H9 (cell line): ENCODE results near the gene APOBEC2. TPM values are rescaled to one million over a fixed set of nuclear protein-coding genes. Genes with fewer than 3 reads are reported as not detected.
A peak's percentile ranks its signal among the peaks of the same experiment; 100 is the strongest.

Experiments
- DNase-seq: peaks from one replicate; pipeline ENCODE4 v3.0.0-alpha.2; 2017
- H2AFZ ChIP-seq: one replicate; pipeline ENCODE4 v1.6.1; 2013; ENCODE audit warnings: mild to moderate bottlenecking, low read length, control low read depth, moderate library complexity
- H2AK5ac ChIP-seq: 2 replicates; pipeline ENCODE4 v1.6.1; 2013; ENCODE audit warnings: low read length, control low read depth, mixed read lengths; ENCODE audit not compliant: insufficient read length
- H2BK120ac ChIP-seq: one replicate; pipeline ENCODE4 v1.6.1; 2013; ENCODE audit warnings: low read depth, mild to moderate bottlenecking, low read length, control low read depth, inconsistent platforms; ENCODE audit not compliant: poor library complexity, severe bottlenecking
- H2BK12ac ChIP-seq: 2 replicates; pipeline ENCODE4 v1.6.1; 2013; ENCODE audit warnings: low read length, control low read depth, mixed read lengths, low read depth; ENCODE audit not compliant: insufficient read length
- H2BK15ac ChIP-seq: 2 replicates; pipeline ENCODE4 v1.6.1; 2013; ENCODE audit warnings: low read depth, low read length, control low read depth
- H2BK20ac ChIP-seq: one replicate; pipeline ENCODE4 v1.6.1; 2013; ENCODE audit warnings: low read depth, mild to moderate bottlenecking, low read length, control low read depth, inconsistent platforms; ENCODE audit not compliant: poor library complexity, severe bottlenecking
- H2BK5ac ChIP-seq: 2 replicates; pipeline ENCODE4 v1.6.1; 2013; ENCODE audit warnings: low read length, control low read depth, mixed read lengths; ENCODE audit not compliant: insufficient read length
- H3K14ac ChIP-seq: 2 replicates; pipeline ENCODE4 v1.6.1; 2013; ENCODE audit warnings: low read length, control low read depth; ENCODE audit not compliant: insufficient read depth
- H3K18ac ChIP-seq: 2 replicates; pipeline ENCODE4 v1.6.1; 2013; ENCODE audit warnings: low read depth, mild to moderate bottlenecking, mixed read lengths, low read length, control low read depth; ENCODE audit not compliant: insufficient read length
- H3K23ac ChIP-seq: 2 replicates; pipeline ENCODE4 v1.6.1; 2013; ENCODE audit warnings: low read length, control low read depth, mixed read lengths, low read depth; ENCODE audit not compliant: insufficient read length
- H3K23me2 ChIP-seq: 2 replicates; pipeline ENCODE4 v1.6.1; 2013; ENCODE audit warnings: low read depth, mild to moderate bottlenecking, mixed read lengths, low read length, control low read depth; ENCODE audit not compliant: insufficient read length, poor library complexity, severe bottlenecking
- H3K27ac ChIP-seq: 2 replicates; pipeline ENCODE4 v1.5.1; 2013; ENCODE audit warnings: low read length, control low read depth, mixed read lengths, low read depth; ENCODE audit not compliant: insufficient read length
- H3K27me3 ChIP-seq: 2 replicates; pipeline ENCODE4 v1.6.1; 2013; ENCODE audit warnings: low read length, control low read depth, inconsistent platforms; ENCODE audit not compliant: insufficient read depth
- H3K4ac ChIP-seq: 2 replicates; pipeline ENCODE4 v1.6.1; 2013; ENCODE audit warnings: low read depth, mild to moderate bottlenecking, control low read depth, inconsistent platforms, low read length, moderate library complexity
- H3K4me1 ChIP-seq: 2 replicates; pipeline ENCODE4 v1.6.1; 2013; ENCODE audit warnings: low read length, control low read depth, inconsistent platforms; ENCODE audit not compliant: insufficient read depth
- H3K4me2 ChIP-seq: 2 replicates; pipeline ENCODE4 v1.6.1; 2013; ENCODE audit warnings: low read length, control low read depth, mixed read lengths; ENCODE audit not compliant: insufficient read length, insufficient read depth
- H3K56ac ChIP-seq: 2 replicates; pipeline ENCODE4 v1.6.1; 2013; ENCODE audit warnings: low read depth, mild to moderate bottlenecking, mixed read lengths, low read length, control low read depth; ENCODE audit not compliant: insufficient read length
- H3K79me1 ChIP-seq: 2 replicates; pipeline ENCODE4 v1.6.1; 2013; ENCODE audit warnings: low read depth, mild to moderate bottlenecking, moderate library complexity, low read length, control low read depth, inconsistent platforms; ENCODE audit not compliant: insufficient read depth, poor library complexity, severe bottlenecking
- H3K79me2 ChIP-seq: 2 replicates; pipeline ENCODE4 v1.6.1; 2013; ENCODE audit warnings: low read length, control low read depth, inconsistent platforms; ENCODE audit not compliant: insufficient read depth
- H3K9ac ChIP-seq: 2 replicates; pipeline ENCODE4 v1.6.1; 2013; ENCODE audit warnings: low read length, control low read depth, mixed read lengths; ENCODE audit not compliant: insufficient read length; ENCODE audit errors: extremely low read depth
- H3K9me3 ChIP-seq: one replicate; pipeline ENCODE4 v1.6.1; 2013; ENCODE audit warnings: low read depth, low read length, inconsistent platforms; ENCODE audit not compliant: control insufficient read depth
- H3T11ph ChIP-seq: one replicate; pipeline ENCODE4 v1.6.1; 2013; ENCODE audit warnings: mild to moderate bottlenecking, low read length, control low read depth, inconsistent platforms
- H4K20me1 ChIP-seq: one replicate; pipeline ENCODE4 v1.6.1; 2013; ENCODE audit not compliant: control insufficient read depth, insufficient read length, insufficient read depth
- H4K5ac ChIP-seq: 2 replicates; pipeline ENCODE4 v1.6.1; 2013; ENCODE audit warnings: low read depth, mild to moderate bottlenecking, mixed read lengths, low read length, control low read depth; ENCODE audit not compliant: insufficient read length
- H4K8ac ChIP-seq: replicated peaks from 2 replicates; pipeline ENCODE4 v1.6.1; 2013; ENCODE audit warnings: low read length, control low read depth, mixed read lengths, low read depth; ENCODE audit not compliant: insufficient read length
- H4K91ac ChIP-seq: 2 replicates; pipeline ENCODE4 v1.6.1; 2013; ENCODE audit warnings: low read depth, mild to moderate bottlenecking, moderate library complexity, mixed read lengths, low read length, control low read depth; ENCODE audit not compliant: insufficient read length
- H3K27ac Mint-ChIP-seq, 3 experiments: 2 replicates in 2 of 3; 3 replicates in 1 of 3; pipeline ENCODE4 v1.8.0; 2020 to 2021; ENCODE audit warnings: mixed read lengths in 3 of 3, mild to moderate bottlenecking in 1 of 3, moderate library complexity in 1 of 3
- H3K27me3 Mint-ChIP-seq: 2 replicates; pipeline ENCODE4 v1.8.0; 2021; ENCODE audit warnings: low read depth, mild to moderate bottlenecking, moderate library complexity, mixed read lengths
- H3K36me3 Mint-ChIP-seq, 3 experiments: 2 replicates in 2 of 3; 3 replicates in 1 of 3; pipeline ENCODE4 v1.8.0; 2020 to 2021; ENCODE audit warnings: low read depth in 3 of 3, mixed read lengths in 3 of 3; ENCODE audit not compliant: insufficient read depth in 1 of 3
- H3K4me1 Mint-ChIP-seq, 2 experiments: 2 replicates each; pipeline ENCODE4 v1.8.0; 2020; ENCODE audit warnings: mixed read lengths in 2 of 2
- H3K4me3 Mint-ChIP-seq, 2 experiments: 2 replicates in 1 of 2; 3 replicates in 1 of 2; pipeline ENCODE4 v1.8.0; 2020 to 2021; ENCODE audit warnings: mild to moderate bottlenecking in 2 of 2, mixed read lengths in 2 of 2, moderate library complexity in 1 of 2
- H3K9me3 Mint-ChIP-seq, 2 experiments: 2 replicates in 1 of 2; 3 replicates in 1 of 2; pipeline ENCODE4 v1.8.0; 2020; ENCODE audit warnings: mild to moderate bottlenecking in 2 of 2, mixed read lengths in 2 of 2, moderate library complexity in 1 of 2
- WGBS: extraction: QIAGEN DNeasy Blood & Tissue Kit; methylation state at CpG from one replicate; pipeline ENCODE4 v1.1.7; 2013; ENCODE audit warnings: missing lambda C conversion rate, low lambda C conversion rate, mixed read lengths; ENCODE audit not compliant: insufficient read length; ENCODE audit errors: extremely low coverage; 5-methylcytosine and 5-hydroxymethylcytosine counted together
- total RNA-seq: library from RNA; stranded (reverse); gene quantifications from 2 replicates; pipeline ENCODE4 v1.2.1, GENCODE V29; 2021
- TF ChIP-seq, protein P1 (sequence below): fragments of 200-600 bp; sonication (generic); conservative IDR thresholded peaks from 3 replicates; pipeline ENCODE4 v1.8.0; 2021; ENCODE audit warnings: antibody characterized with exemption, mild to moderate bottlenecking

The APOBEC2 gene
- total RNA-seq, 1 experiment from 2014 or later: not detected

DNA sequence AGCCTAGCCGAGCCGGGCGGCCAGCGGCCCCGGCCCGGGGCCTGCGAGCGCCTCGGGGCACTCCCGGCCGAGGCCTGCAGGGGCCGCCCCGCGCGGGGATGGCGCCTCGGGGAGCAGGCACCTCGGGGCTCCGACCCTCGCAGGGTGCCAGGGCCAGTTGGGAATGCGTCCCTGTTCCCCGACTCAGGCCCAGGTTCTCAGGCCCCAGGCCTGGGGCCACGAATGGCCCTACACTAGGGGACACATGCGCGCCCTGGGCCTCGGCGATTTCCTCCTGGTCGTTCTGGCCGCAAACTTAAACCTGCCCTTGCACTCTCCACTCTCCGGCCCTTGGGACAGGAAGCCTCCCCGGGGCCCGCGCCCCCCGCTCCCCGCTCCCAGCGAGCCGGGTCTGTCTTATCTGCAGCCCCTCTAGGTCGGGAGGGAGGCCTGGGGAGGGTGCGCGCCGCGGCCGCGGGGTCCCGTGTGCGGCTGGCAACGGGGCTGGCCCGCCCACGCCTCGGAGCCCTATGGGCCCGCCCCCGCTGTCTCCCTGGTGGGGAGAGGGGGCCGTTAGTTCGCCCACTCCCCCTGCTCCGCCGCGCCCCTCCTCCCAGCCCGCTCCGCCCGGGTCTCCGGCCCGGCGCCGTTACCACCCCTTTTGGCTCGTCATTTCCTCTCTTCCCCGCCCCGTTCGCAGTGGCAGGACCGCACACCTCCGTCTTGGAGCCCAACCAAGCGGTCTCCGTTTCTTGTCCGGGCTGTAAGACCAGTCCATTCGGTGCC lies 20.4 kb downstream of the APOBEC2 start:
- Histone ChIP-seq H4K91ac (no peak overlapping the region), H2BK12ac (no peak overlapping the region), H3K27me3 (no peaks in the 10 kb centered on the region), H3K14ac (peak overlapping the region; percentile 89), H3T11ph (no peak overlapping the region), H4K5ac (no peak overlapping the region), H3K4me2 (peak overlapping the region; percentile 100), H3K23me2 (peaks cover 9% of the 10 kb centered on the region), H3K79me1 (no peaks in the 10 kb centered on the region), H3K27ac (peak overlapping the region; percentile 38), H2BK20ac (no peak overlapping the region), H2BK120ac (no peak overlapping the region), H2AK5ac (no peak overlapping the region), H3K56ac (no peak overlapping the region), H3K23ac (no peak overlapping the region), H3K4ac (no peak overlapping the region), H4K8ac (no peak overlapping the region), H2AFZ (no peak overlapping the region), H3K4me1 (no peaks in the 10 kb centered on the region), H3K79me2 (peaks cover 38% of the 10 kb centered on the region), H3K9ac (peak overlapping the region; percentile 91), H2BK5ac (no peak overlapping the region), H2BK15ac (no peak overlapping the region), H3K9me3 (no peaks in the 10 kb centered on the region), H3K18ac (peak overlapping the region; percentile 47), H4K20me1 (no peaks in the 10 kb centered on the region)
- Mint-ChIP-seq H3K4me3 (peak overlapping the region; percentile 91 to 92), H3K36me3 (peaks cover 0 to 31% (median 20%) of the 10 kb centered on the region in 3 experiments; a peak in 5 of 7 replicates), H3K9me3 (no peaks in the 10 kb centered on the region; a peak in 1 of 5 replicates), H3K4me1 (peaks cover 38 to 40% of the 10 kb centered on the region in 2 experiments), H3K27me3 (no peaks in the 10 kb centered on the region), H3K27ac (peak overlapping the region; percentile 88 to 92 (median 88))
- TF ChIP-seq, protein P1, sequence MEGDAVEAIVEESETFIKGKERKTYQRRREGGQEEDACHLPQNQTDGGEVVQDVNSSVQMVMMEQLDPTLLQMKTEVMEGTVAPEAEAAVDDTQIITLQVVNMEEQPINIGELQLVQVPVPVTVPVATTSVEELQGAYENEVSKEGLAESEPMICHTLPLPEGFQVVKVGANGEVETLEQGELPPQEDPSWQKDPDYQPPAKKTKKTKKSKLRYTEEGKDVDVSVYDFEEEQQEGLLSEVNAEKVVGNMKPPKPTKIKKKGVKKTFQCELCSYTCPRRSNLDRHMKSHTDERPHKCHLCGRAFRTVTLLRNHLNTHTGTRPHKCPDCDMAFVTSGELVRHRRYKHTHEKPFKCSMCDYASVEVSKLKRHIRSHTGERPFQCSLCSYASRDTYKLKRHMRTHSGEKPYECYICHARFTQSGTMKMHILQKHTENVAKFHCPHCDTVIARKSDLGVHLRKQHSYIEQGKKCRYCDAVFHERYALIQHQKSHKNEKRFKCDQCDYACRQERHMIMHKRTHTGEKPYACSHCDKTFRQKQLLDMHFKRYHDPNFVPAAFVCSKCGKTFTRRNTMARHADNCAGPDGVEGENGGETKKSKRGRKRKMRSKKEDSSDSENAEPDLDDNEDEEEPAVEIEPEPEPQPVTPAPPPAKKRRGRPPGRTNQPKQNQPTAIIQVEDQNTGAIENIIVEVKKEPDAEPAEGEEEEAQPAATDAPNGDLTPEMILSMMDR: peak; percentile 55
- DNase-seq: peak; percentile 87
- no CpG with 5 or more reads among the region's 74 CpGs for WGBS
